Measurements from ENCODE around the gene TMEFF2. TPM values are rescaled to one million over a fixed set of nuclear protein-coding genes. Genes with fewer than 3 reads are reported as not detected.
A peak's percentile ranks its signal among the peaks of the same experiment; 100 is the strongest.

TMEFF2 gene
- total RNA-seq, 1 donor from 2014 or later: 23.9 TPM

GRCh38 chr2:192000196-192000980 is 194.3 kb downstream of the TMEFF2 start:
- Mint-ChIP-seq H3K9me3 (ENCODE audit: unreplicated experiment) (no peaks in the 10 kb centered on the region), H3K27ac (ENCODE audit: unreplicated experiment) (peak overlapping the region; percentile 4), H3K27me3 (ENCODE audit: unreplicated experiment) (no peaks in the 10 kb centered on the region), H3K4me1 (ENCODE audit: low read depth, unreplicated experiment) (peaks cover 7% of the 10 kb centered on the region), H3K36me3 (ENCODE audit: unreplicated experiment) (no peaks in the 10 kb centered on the region), H3K4me3 (ENCODE audit: unreplicated experiment) (no peak overlapping the region)
- no peak for DNase-seq
- TF ChIP-seq CTCF (IDR thresholded peaks at IDR 0.05; ENCODE audit: partially characterized antibody, unreplicated experiment): no peak

- no peak overlapping the region for H3K4me3 Mint-ChIP-seq (ENCODE audit: unreplicated experiment)
- no peak for DNase-seq
- peaks cover 4% of the 10 kb centered on the region for H3K4me1 Mint-ChIP-seq (ENCODE audit: low read depth, unreplicated experiment)
- H3K9me3 Mint-ChIP-seq (ENCODE audit: unreplicated experiment): no peaks in the 10 kb centered on the region
- TF ChIP-seq CTCF (IDR thresholded peaks at IDR 0.05; ENCODE audit: partially characterized antibody, unreplicated experiment): no peak
- no peaks in the 10 kb centered on the region for H3K27me3 Mint-ChIP-seq (ENCODE audit: unreplicated experiment)
- no peaks in the 10 kb centered on the region for H3K36me3 Mint-ChIP-seq (ENCODE audit: unreplicated experiment)
- H3K27ac Mint-ChIP-seq (ENCODE audit: unreplicated experiment): no peak overlapping the region
Observed at GRCh38 chr2:191999101-191999841, 195.5 kb downstream of the TMEFF2 start.

GRCh38 chr2:191995285-191995684 is 199.4 kb downstream of the TMEFF2 start:
- Mint-ChIP-seq H3K27me3 (ENCODE audit: unreplicated experiment) (no peaks in the 10 kb centered on the region), H3K4me3 (ENCODE audit: unreplicated experiment) (no peak overlapping the region), H3K9me3 (ENCODE audit: unreplicated experiment) (no peaks in the 10 kb centered on the region), H3K36me3 (ENCODE audit: unreplicated experiment) (no peaks in the 10 kb centered on the region), H3K27ac (ENCODE audit: unreplicated experiment) (no peak overlapping the region), H3K4me1 (ENCODE audit: low read depth, unreplicated experiment) (peaks cover 2% of the 10 kb centered on the region)
- DNase-seq: no peak
- no peak for TF ChIP-seq CTCF (IDR thresholded peaks at IDR 0.05; ENCODE audit: partially characterized antibody, unreplicated experiment)

GRCh38 chr2:191994749-191995148 is 200.0 kb downstream of the TMEFF2 start:
- Mint-ChIP-seq H3K4me3 (ENCODE audit: unreplicated experiment) (no peak overlapping the region), H3K9me3 (ENCODE audit: unreplicated experiment) (no peaks in the 10 kb centered on the region), H3K27ac (ENCODE audit: unreplicated experiment) (no peak overlapping the region), H3K4me1 (ENCODE audit: low read depth, unreplicated experiment) (peaks cover 2% of the 10 kb centered on the region), H3K27me3 (ENCODE audit: unreplicated experiment) (no peaks in the 10 kb centered on the region), H3K36me3 (ENCODE audit: unreplicated experiment) (no peaks in the 10 kb centered on the region)
- TF ChIP-seq CTCF (IDR thresholded peaks at IDR 0.05; ENCODE audit: partially characterized antibody, unreplicated experiment): no peak
- no peak for DNase-seq

DNA sequence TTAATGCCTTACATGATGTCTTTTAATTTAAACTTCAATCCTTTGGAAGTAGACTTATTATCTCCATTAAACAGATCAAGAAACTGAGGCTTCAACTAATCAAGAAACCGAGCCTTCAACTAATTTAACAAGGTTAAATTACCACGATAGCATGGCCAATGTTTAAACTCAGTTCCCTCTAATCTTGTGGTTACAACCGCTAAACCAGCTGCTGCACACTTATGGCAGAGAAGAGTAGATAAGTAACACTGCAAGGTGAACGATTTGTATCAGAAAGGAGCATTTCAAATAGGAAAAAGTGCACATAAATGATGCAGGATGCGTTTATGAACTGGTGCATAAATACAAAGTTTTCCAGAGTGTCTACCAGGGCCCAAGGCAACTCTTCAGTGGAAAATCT is 203.3 kb downstream of the TMEFF2 start:
- H3K4me1 Mint-ChIP-seq (ENCODE audit: low read depth, unreplicated experiment): peaks cover 2% of the 10 kb centered on the region
- H3K36me3 Mint-ChIP-seq (ENCODE audit: unreplicated experiment): no peaks in the 10 kb centered on the region
- H3K27ac Mint-ChIP-seq (ENCODE audit: unreplicated experiment): no peak overlapping the region
- TF ChIP-seq CTCF (IDR thresholded peaks at IDR 0.05; ENCODE audit: partially characterized antibody, unreplicated experiment): no peak
- no peaks in the 10 kb centered on the region for H3K9me3 Mint-ChIP-seq (ENCODE audit: unreplicated experiment)
- H3K4me3 Mint-ChIP-seq (ENCODE audit: unreplicated experiment): no peak overlapping the region
- H3K27me3 Mint-ChIP-seq (ENCODE audit: unreplicated experiment): no peaks in the 10 kb centered on the region
- DNase-seq: no peak

All from glutamatergic neuron (in vitro differentiated cells).